ENCODE data around the gene CEBPG. TPM values are rescaled to one million over a fixed set of nuclear protein-coding genes. Genes with fewer than 3 reads are reported as not detected.
A peak's percentile ranks its signal among the peaks of the same experiment; 100 is the strongest.

Gene CEBPG
- total and polyA plus RNA-seq, 2 donors (not counting 1 experiment from before 2014, with no cell fraction given) = 13.7 to 66.7 TPM

DNA sequence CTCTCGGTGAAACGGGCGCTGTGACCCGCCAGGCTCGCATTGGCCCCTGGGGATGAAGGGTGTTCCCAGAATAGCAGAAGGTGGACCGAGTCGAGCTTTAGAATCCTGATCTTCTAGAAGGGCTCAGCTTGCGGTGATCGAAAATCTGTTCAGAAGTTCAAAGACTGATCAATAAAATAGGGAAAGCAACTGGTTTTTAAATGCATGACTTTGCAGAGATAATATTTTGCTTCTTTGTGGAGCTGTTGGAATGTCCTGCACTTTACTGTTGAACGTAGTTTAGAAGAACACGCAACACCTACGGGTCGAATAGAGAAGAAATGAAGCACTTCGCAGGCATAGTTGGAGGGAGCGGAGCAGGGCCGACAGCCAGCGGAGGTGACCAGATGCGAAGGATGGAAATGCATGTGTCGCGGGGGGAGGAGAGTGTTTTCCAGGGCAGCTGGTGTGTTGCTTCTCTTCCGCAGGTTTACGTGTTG, 766 bp downstream of the CEBPG start:
- Histone ChIP-seq H2AFZ (ENCODE audit: low read length) (no peak overlapping the region), H3K4me2 (ENCODE audit: extremely low read depth, insufficient read depth, low read length) (peak overlapping the region; percentile 95), H3K79me2 (ENCODE audit: control insufficient read depth, insufficient read depth, low read length) (peaks cover 43% of the 10 kb centered on the region), H3K27ac (ENCODE audit: insufficient read depth, low read length) (peak overlapping the region; percentile 57), H3K9me3 (ENCODE audit: control insufficient read depth, insufficient read depth, low read depth, low read length) (no peaks in the 10 kb centered on the region), H3K27me3 (ENCODE audit: control insufficient read depth, insufficient read depth, low read length) (no peaks in the 10 kb centered on the region), H3K36me3 (ENCODE audit: control insufficient read depth, insufficient read depth, low read length) (no peaks in the 10 kb centered on the region), H4K20me1 (ENCODE audit: control insufficient read depth, extremely low read depth, insufficient read depth, low read length) (peaks cover 2% of the 10 kb centered on the region), H3K4me1 (ENCODE audit: control insufficient read depth, extremely low read depth, insufficient read depth, low read length) (peaks cover 6% of the 10 kb centered on the region), H3K9ac (ENCODE audit: insufficient read depth, low read length) (peak overlapping the region; percentile 100), H3K4me3 (replicated peaks in 1 of 4; ENCODE audit: control extremely low read depth in 1 of 4, insufficient read depth in 1 of 4, low read depth in 3 of 4, low read length in 4 of 4) (peak overlapping the region; percentile 50 to 89 (median 73))
- peak; percentile 20 to 42 for DNase-seq (ENCODE audit: low read depth in 2 of 2)
- no peak for TF ChIP-seq EZH2 (IDR thresholded peaks at IDR 0.05; ENCODE audit: low read length, missing control alignments)
- peak in 1 of 2 donors; percentile 22 for TF ChIP-seq CTCF (conservative IDR thresholded peaks at IDR 0.05 in 1 of 2, IDR thresholded peaks at IDR 0.05 in 1 of 2; ENCODE audit: low read depth in 1 of 2, low read length in 2 of 2)

DNA sequence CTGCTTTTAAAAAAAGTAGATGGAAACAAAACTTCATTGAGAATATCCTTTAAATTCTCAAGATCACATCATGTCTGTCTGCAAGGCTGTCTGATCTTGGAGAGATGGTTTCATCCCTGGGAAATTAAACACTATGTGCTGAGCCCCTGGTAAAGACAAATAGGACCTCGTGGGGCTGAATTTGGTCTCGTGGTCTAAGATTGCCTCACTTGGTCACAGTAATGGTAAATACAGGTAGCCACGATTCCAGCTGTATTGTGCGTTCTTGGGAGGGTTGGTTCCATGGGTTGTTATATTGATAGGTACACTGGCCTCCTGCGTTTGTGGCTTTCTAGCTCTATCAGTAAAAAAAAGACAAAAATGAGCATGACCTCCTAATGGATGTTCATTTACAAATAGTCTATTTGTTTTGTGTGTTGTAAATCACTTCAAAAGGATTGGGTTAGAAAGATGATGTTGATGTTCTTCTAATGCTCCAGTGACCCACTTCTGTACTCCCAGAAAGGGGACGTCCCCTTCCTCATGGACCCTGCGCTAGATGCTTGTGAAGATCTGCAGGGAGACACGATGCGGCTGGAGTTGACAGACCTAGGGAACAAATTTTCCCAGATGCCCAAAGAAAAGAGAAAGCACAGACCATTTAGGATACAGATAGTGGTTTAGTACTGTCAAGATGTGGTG, 1.8 kb downstream of the CEBPG start:
- peak overlapping the region; percentile 95 for H3K4me2 ChIP-seq (ENCODE audit: extremely low read depth, insufficient read depth, low read length)
- H3K4me3 ChIP-seq (replicated peaks in 1 of 4; ENCODE audit: control extremely low read depth in 1 of 4, insufficient read depth in 1 of 4, low read depth in 3 of 4, low read length in 4 of 4) = peak overlapping the region; percentile 50 to 89 (median 73)
- H3K36me3 ChIP-seq (ENCODE audit: control insufficient read depth, insufficient read depth, low read length) = peaks cover 1% of the 10 kb centered on the region
- no peak for TF ChIP-seq EZH2 (IDR thresholded peaks at IDR 0.05; ENCODE audit: low read length, missing control alignments)
- TF ChIP-seq CTCF (conservative IDR thresholded peaks at IDR 0.05 in 1 of 2, IDR thresholded peaks at IDR 0.05 in 1 of 2; ENCODE audit: low read depth in 1 of 2, low read length in 2 of 2) = no peak
- H3K27ac ChIP-seq (ENCODE audit: insufficient read depth, low read length) = no peak overlapping the region
- no peaks in the 10 kb centered on the region for H3K9me3 ChIP-seq (ENCODE audit: control insufficient read depth, insufficient read depth, low read depth, low read length)
- no peak overlapping the region for H3K9ac ChIP-seq (ENCODE audit: insufficient read depth, low read length)
- peaks cover 6% of the 10 kb centered on the region for H3K4me1 ChIP-seq (ENCODE audit: control insufficient read depth, extremely low read depth, insufficient read depth, low read length)
- DNase-seq (ENCODE audit: low read depth in 2 of 2) = no peak
- peaks cover 49% of the 10 kb centered on the region for H3K79me2 ChIP-seq (ENCODE audit: control insufficient read depth, insufficient read depth, low read length)
- H2AFZ ChIP-seq (ENCODE audit: low read length) = no peak overlapping the region
- peaks cover 2% of the 10 kb centered on the region for H4K20me1 ChIP-seq (ENCODE audit: control insufficient read depth, extremely low read depth, insufficient read depth, low read length)
- H3K27me3 ChIP-seq (ENCODE audit: control insufficient read depth, insufficient read depth, low read length) = no peaks in the 10 kb centered on the region

- H3K4me1 ChIP-seq (ENCODE audit: control insufficient read depth, extremely low read depth, insufficient read depth, low read length) = peaks cover 6% of the 10 kb centered on the region
- H3K27ac ChIP-seq (ENCODE audit: insufficient read depth, low read length) = no peak overlapping the region
- H3K36me3 ChIP-seq (ENCODE audit: control insufficient read depth, insufficient read depth, low read length) = peaks cover 1% of the 10 kb centered on the region
- H3K27me3 ChIP-seq (ENCODE audit: control insufficient read depth, insufficient read depth, low read length) = no peaks in the 10 kb centered on the region
- peaks cover 50% of the 10 kb centered on the region for H3K79me2 ChIP-seq (ENCODE audit: control insufficient read depth, insufficient read depth, low read length)
- H2AFZ ChIP-seq (ENCODE audit: low read length) = no peak overlapping the region
- TF ChIP-seq CTCF (conservative IDR thresholded peaks at IDR 0.05 in 1 of 2, IDR thresholded peaks at IDR 0.05 in 1 of 2; ENCODE audit: low read depth in 1 of 2, low read length in 2 of 2) (no peak), EZH2 (IDR thresholded peaks at IDR 0.05; ENCODE audit: low read length, missing control alignments) (no peak)
- DNase-seq (ENCODE audit: low read depth in 2 of 2) = peak in 1 of 2 donors; percentile 62
- H3K9me3 ChIP-seq (ENCODE audit: control insufficient read depth, insufficient read depth, low read depth, low read length) = no peaks in the 10 kb centered on the region
- H3K4me3 ChIP-seq (replicated peaks in 1 of 4; ENCODE audit: control extremely low read depth in 1 of 4, insufficient read depth in 1 of 4, low read depth in 3 of 4, low read length in 4 of 4) = peak overlapping the region in 2 of 4 experiments; percentile 80 to 89
- H4K20me1 ChIP-seq (ENCODE audit: control insufficient read depth, extremely low read depth, insufficient read depth, low read length) = peaks cover 2% of the 10 kb centered on the region
- no peak overlapping the region for H3K9ac ChIP-seq (ENCODE audit: insufficient read depth, low read length)
- H3K4me2 ChIP-seq (ENCODE audit: extremely low read depth, insufficient read depth, low read length) = no peak overlapping the region
Observed at GRCh38 chr19:33375837-33376159, 2.3 kb downstream of the CEBPG start.

Measured in fibroblast of lung (primary cell).